Neural crest cell (in vitro differentiated cells): ENCODE measurements around the gene SLC50A1. TPM values are rescaled to one million over a fixed set of nuclear protein-coding genes. Genes with fewer than 3 reads are reported as not detected.
"Not testable (repeated sequence)": the region's sequence is repeated elsewhere in the genome, so short reads cannot be mapped to it uniquely, and the experiment has no call there.

Experiments
- DNase-seq: peaks from one replicate; pipeline ENCODE4 v3.0.0; 2021; ENCODE audit warnings: low read depth, mixed read lengths, low spot score
- H3K27ac Mint-ChIP-seq: one replicate; pipeline ENCODE4 v1.8.0; 2021; ENCODE audit warnings: mild to moderate bottlenecking, mixed read lengths; ENCODE audit not compliant: unreplicated experiment
- H3K27me3 Mint-ChIP-seq: 2 replicates; pipeline ENCODE4 v1.8.0; 2021; ENCODE audit warnings: low read depth, mild to moderate bottlenecking, mixed read lengths
- H3K36me3 Mint-ChIP-seq: 2 replicates; pipeline ENCODE4 v1.8.0; 2021; ENCODE audit warnings: low read depth, mild to moderate bottlenecking, mixed read lengths
- H3K4me1 Mint-ChIP-seq: 2 replicates; pipeline ENCODE4 v1.8.0; 2021; ENCODE audit warnings: mixed read lengths
- H3K4me3 Mint-ChIP-seq: one replicate; pipeline ENCODE4 v1.8.0; 2021; ENCODE audit warnings: mild to moderate bottlenecking, mixed read lengths
- H3K9me3 Mint-ChIP-seq: 2 replicates; pipeline ENCODE4 v1.8.0; 2021; ENCODE audit warnings: mixed read lengths
- CTCF ChIP-seq: fragments of 200-600 bp; sonication (generic); conservative IDR thresholded peaks from 2 replicates; pipeline ENCODE4 v1.5.0; 2021; ENCODE audit warnings: antibody characterized with exemption, mild to moderate bottlenecking
- total RNA-seq: library from RNA; stranded (reverse); gene quantifications from 2 replicates; pipeline ENCODE4 v1.2.1, GENCODE V29; 2021

SLC50A1 gene
- total RNA-seq, 1 donor from 2014 or later, result 23.2 TPM

DNA sequence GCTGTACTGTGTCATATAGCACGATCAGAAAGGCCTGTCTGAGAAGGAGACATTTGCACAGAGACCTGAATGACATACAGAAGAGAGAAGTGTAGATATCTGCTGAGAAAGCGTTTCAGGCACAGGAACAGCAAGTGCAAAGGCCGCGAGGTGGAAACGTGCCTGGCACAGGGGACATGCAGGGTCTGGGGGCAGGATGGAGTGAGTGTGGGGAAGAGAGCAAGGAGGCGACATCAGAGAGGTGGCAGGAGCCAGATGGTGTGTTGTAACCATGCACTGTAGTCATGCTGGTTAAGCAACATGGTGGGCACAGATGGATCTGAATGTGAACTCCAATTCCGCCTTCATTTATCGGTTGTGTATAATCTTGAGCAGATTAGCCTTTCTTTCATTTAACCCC, 24.5 kb downstream of the SLC50A1 start:
- H3K4me3 Mint-ChIP-seq, result no peak overlapping the region
- no peaks in the 10 kb centered on the region for H3K4me1 Mint-ChIP-seq
- H3K27ac Mint-ChIP-seq, result no peak overlapping the region
- no peak for TF ChIP-seq CTCF
- H3K27me3 Mint-ChIP-seq, result peaks cover 24% of the 10 kb centered on the region
- no peak for DNase-seq
- peaks cover 7% of the 10 kb centered on the region for H3K9me3 Mint-ChIP-seq
- H3K36me3 Mint-ChIP-seq, result no peaks in the 10 kb centered on the region

DNA sequence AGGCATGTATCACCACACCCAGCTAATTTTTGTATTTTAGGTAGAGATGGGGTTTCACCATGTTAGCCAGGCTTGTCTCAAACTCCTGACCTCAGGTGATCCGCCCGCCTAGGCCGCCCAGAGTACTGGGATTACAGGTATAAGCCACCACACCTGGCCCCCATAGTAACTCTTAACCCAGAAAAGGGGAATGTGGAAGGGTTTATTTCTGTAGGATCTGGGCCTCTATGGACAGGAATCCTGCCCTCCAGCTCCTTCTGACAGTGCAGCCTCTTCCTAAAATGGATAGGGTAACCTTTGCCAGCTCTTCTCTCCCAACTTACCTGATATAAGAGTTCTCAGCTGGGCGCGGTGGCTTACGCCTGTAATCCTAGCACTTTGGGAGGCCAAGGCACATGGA, 27.0 kb downstream of the SLC50A1 start:
- H3K36me3 Mint-ChIP-seq, H3K4me1 Mint-ChIP-seq, H3K9me3 Mint-ChIP-seq, H3K27ac Mint-ChIP-seq, DNase-seq, H3K4me3 Mint-ChIP-seq: not testable (repeated sequence)
- peaks cover 12% of the 10 kb centered on the region for H3K27me3 Mint-ChIP-seq

DNA sequence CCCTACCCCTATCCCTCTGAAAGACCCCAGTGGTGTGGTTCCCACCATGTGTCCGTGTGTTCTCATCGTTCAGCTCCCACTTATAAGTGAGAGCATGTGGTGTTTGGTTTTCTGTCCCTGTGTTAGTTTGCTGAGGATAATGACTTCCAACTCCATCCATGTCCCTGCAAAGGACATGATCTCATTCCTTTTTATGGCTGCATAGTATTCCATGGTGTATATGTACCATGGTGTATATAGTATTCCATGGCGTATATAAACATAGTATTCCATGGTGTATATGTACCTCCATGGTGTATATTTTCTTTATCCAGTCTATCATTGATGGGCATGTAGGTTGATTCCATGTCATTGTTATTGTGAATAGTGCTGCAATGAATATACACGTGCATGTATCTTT, 28.1 kb downstream of the SLC50A1 start:
- not testable (repeated sequence) for DNase-seq, H3K4me3 Mint-ChIP-seq, H3K9me3 Mint-ChIP-seq, H3K36me3 Mint-ChIP-seq, H3K27ac Mint-ChIP-seq
- peaks cover 12% of the 10 kb centered on the region for H3K27me3 Mint-ChIP-seq
- peaks cover 14% of the 10 kb centered on the region for H3K4me1 Mint-ChIP-seq

GRCh38 chr1:155164625-155165024, 29.0 kb downstream of the SLC50A1 start:
- H3K36me3 Mint-ChIP-seq, H3K27ac Mint-ChIP-seq, H3K27me3 Mint-ChIP-seq, DNase-seq, H3K4me3 Mint-ChIP-seq, H3K9me3 Mint-ChIP-seq: not testable (repeated sequence)
- H3K4me1 Mint-ChIP-seq, result peaks cover 14% of the 10 kb centered on the region

GRCh38 chr1:155166051-155166470, 30.4 kb downstream of the SLC50A1 start:
- Mint-ChIP-seq H3K27ac (no peak overlapping the region), H3K4me3 (no peak overlapping the region), H3K36me3 (peaks cover 4% of the 10 kb centered on the region), H3K27me3 (no peaks in the 10 kb centered on the region), H3K4me1 (peaks cover 14% of the 10 kb centered on the region), H3K9me3 (peaks cover 4% of the 10 kb centered on the region)
- no peak for DNase-seq
- no peak for TF ChIP-seq CTCF

DNA sequence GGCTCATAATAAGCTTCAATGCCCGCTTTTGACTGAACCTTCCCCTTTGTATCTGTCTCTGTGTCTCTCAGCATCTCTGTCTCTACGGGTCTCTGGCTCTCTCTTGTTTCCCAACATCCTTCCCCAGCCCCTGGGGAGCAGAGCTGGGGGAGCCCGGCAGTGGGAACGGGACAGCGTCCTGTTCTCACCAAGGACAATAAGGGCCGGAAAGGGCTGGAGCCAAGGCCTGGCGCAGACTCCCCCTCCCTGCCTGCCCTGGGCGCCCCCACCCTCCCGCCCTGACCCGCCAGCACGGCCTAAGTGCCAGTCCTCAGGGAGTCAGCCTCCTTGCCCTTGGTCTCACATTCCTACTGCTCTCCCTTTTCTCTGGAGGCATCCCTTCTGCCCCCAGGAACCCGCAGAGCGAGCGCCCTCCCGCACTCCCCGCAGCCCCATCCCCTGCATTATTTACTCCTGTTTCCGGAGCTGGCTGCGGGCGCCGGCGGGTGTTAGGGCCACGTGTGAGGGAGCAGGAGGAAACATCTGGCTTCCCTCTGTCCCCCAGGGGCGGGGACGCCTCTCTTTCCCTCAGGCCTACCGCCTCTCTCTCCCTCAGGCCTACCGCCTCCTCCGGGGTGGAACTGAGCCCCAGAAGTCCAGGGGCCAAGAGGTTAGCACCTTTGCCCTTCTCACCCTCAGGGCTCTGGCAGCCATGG, 31.0 kb downstream of the SLC50A1 start:
- Mint-ChIP-seq H3K36me3 (peaks cover 4% of the 10 kb centered on the region), H3K27ac (no peak overlapping the region), H3K27me3 (no peaks in the 10 kb centered on the region), H3K9me3 (peaks cover 4% of the 10 kb centered on the region), H3K4me3 (no peak overlapping the region), H3K4me1 (peaks cover 14% of the 10 kb centered on the region)
- TF ChIP-seq CTCF, result no peak
- no peak for DNase-seq

DNA sequence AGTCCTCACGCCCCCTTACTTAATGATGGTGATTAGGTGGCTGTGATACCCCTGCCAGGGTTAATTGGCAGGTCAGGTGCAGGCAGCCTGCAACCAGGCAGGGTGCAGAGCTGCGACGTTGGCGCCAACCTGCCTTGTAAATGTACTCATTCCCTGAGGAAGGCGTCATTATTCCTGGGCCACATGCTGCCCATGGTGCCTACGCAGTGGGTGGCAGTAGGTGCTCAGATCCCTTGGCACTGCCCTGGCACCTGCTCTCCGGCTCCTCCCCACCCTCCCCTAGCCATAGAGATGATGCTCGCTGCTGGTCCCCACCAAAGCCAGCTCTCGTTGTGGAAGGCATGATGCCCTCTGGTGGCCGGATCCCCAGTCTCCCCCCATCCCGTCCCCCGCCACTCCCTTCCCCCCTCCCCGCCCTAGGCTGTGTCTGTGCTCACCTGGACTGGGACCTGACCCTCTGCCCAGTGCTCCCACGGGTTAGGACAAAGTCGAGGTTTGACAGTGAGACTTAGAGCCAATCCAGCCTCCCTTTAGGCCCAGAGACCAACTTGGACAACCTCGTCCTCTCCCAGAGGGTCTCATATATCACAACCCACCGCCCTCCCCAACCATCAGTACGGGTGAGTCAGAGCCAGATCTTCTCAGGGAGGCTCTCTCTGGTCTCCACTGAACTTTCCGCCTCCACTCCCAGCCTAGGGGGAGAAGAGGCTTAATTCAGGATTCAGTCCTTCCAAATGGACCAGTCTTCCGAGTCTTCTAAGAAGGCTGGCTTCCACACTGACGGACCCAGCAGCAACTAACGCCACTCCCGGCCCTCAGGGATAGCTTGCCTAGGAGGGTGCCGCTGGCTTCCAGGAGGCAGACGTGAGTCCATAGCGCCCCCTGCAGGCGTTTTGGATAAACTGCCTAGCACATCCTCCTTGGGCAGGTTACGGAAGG, 31.8 kb downstream of the SLC50A1 start:
- H3K27me3 Mint-ChIP-seq, result no peaks in the 10 kb centered on the region
- H3K36me3 Mint-ChIP-seq, result peaks cover 4% of the 10 kb centered on the region
- H3K9me3 Mint-ChIP-seq, result peaks cover 4% of the 10 kb centered on the region
- H3K27ac Mint-ChIP-seq, result no peak overlapping the region
- H3K4me1 Mint-ChIP-seq, result peaks cover 21% of the 10 kb centered on the region
- peak; percentile 89 for TF ChIP-seq CTCF
- peak; percentile 87 for DNase-seq
- H3K4me3 Mint-ChIP-seq, result peak overlapping the region; percentile 79

GRCh38 chr1:155168105-155168445, 32.4 kb downstream of the SLC50A1 start:
- not testable (repeated sequence) for H3K36me3 Mint-ChIP-seq, H3K27ac Mint-ChIP-seq, H3K27me3 Mint-ChIP-seq, H3K9me3 Mint-ChIP-seq, DNase-seq
- peak overlapping the region; percentile 79 for H3K4me3 Mint-ChIP-seq
- peaks cover 25% of the 10 kb centered on the region for H3K4me1 Mint-ChIP-seq
